ENCODE measurements around the gene ADCY9.

GRCh38 chr16:4133897-4134372 lies 17.7 kb upstream of the ADCY9 start:
- TF ChIP-seq POLR2A (IDR thresholded peaks at IDR 0.05) (no peak), CTCF (IDR thresholded peaks at IDR 0.05 in 8 of 11, conservative IDR thresholded peaks at IDR 0.05 in 3 of 11) (no peak)

Data from spleen (tissue), 7 donors.